Measurements from ENCODE around the gene MYBPC2.

DNA sequence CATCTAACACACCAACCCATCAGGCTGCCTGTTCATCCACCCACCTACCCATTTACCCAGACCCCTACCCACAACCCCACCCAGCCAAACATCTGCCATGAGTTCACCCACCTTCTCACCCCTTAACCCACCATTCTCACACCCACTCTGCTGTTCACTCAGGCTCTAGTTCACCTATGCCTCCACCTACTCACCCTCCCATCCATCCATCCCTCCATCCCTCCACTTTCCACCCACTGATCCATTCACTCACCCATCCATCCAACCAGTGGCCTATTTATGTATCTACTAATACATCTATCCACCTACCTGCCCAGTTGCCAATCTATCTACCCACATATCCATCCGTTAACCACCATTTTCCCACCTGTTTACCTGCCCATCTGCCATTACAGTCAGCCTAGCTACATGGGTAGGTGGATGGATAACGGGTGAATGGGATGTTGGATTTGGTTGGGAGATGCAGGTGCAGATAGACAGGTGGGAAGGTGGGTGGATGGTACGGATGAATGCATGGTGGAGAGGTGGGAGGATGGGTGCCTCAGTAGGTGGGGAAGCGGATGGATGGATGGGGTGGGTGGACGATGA is 5.3 kb downstream of the MYBPC2 start:
- TF ChIP-seq EZH2 (IDR thresholded peaks at IDR 0.05; ENCODE audit: insufficient read depth, poor library complexity, severe bottlenecking) = no peak
- no peak for TF ChIP-seq EZH2phosphoT487 (IDR thresholded peaks at IDR 0.05; ENCODE audit: insufficient read depth, low read depth)

Data from GM23248 (cell line).